GM04504 (cell line): Measurements from ENCODE around the gene DNAJC24.

ENCODE experiments used
- DNase-seq: peaks from one replicate; pipeline ENCODE4 v3.0.0-alpha.2; 2012; ENCODE audit warnings: low read depth

The DNAJC24 gene

GRCh38 chr11:31415435-31415834 lies 45.8 kb downstream of the DNAJC24 start:
- no peak for DNase-seq

- no peak for DNase-seq
These were observed 47.7 kb downstream of the DNAJC24 start for GRCh38 chr11:31417357-31417756.

- DNase-seq: no peak
These were observed 48.2 kb downstream of the DNAJC24 start for GRCh38 chr11:31417816-31418215.

DNA sequence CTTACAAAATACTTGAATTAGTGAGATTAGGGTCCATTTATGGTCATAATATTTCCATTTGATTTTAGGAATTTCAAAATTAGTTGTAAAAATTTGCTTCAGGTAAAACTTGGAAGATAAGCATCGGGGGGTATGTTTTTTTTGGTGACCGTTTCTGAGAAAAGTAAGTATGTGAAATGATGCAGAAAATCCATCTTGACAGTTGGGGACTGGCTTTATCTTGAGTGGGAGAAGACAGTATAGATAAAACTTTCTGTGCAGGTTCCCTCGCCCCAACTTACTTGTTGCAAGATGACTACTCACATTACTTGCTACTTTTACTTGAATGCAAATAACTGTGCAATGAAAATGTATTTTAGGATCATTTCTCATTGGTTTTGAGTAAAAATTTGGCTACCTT lies 49.5 kb downstream of the DNAJC24 start:
- no peak for DNase-seq

- no peak for DNase-seq
These were observed 50.0 kb downstream of the DNAJC24 start for GRCh38 chr11:31419669-31420068.

GRCh38 chr11:31421820-31422219 lies 52.2 kb downstream of the DNAJC24 start:
- DNase-seq: no peak

DNA sequence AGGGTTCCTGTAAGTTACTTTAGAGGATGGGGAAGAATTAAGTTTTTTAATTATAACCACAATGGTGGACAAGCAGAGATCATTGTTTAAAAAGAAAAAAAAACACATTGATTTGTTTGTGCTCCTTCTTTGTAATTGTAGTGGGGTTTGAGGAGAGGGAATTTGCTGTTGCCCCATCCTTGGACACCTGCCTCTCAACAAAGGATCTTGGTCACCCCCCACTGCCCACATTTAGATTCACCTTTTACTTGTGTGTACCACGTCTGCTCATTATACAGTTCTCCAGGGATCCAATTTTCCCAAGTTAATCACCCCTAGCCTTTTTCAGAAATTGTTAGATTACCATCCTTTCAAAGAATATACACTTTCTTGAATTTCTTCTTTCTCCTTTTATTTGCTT lies 53.0 kb downstream of the DNAJC24 start:
- DNase-seq: no peak

GRCh38 chr11:31424652-31425051 lies 55.0 kb downstream of the DNAJC24 start:
- DNase-seq: no peak

- no peak for DNase-seq
These were observed 64.2 kb downstream of the DNAJC24 start for GRCh38 chr11:31433851-31434250.

DNA sequence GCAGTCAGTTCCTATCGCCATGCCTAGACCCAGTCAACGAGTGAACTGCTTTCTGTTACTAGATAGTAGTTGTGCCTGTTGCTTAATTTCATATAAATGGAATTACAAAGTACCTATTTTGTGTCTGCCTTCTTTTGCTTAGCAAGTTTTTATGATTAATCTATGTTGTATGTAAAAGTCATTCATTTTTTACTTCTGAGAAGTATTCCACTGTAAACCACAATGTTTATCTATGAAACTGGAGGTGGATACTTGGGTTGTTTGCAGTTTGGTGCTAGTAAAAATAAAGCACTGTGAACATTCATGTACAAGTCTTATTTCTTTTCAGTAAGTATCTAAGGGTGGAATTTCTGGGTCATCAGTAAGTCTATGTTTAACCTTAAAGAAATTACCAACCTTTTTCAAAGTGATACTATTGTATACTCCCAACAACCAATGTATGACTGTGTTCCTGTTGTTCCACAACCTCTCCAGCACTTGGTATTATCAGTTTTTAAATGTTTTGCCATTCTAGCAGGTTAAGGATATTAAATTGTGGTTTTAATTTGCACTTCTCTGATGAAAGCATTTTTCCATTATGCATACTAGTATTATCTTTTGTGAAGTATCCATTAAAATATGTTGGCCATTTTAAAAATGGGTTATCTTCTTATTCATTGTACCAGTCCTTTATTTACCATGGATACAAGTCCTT lies 68.2 kb downstream of the DNAJC24 start:
- no peak for DNase-seq

- DNase-seq: no peak
These were observed 71.6 kb downstream of the DNAJC24 start for GRCh38 chr11:31441296-31441695.

DNA sequence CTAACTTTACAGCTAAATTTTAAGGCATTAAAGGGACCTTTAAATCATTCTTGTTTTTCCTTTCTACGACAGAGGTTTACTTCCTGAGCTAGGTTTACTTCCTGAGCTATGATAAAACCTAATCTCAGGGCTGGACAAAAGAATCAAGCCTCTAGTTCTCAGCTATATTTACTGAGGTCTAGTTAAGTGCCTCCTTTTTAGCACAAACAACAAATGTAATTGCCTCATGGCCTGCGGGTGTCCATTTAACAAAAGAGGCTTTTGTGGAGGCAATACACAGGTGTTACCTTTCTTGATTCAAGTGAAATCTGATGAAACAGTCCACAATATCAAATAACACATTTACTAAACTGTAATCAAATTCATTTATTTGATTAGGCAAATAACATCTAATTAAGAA lies 72.4 kb downstream of the DNAJC24 start:
- no peak for DNase-seq

- DNase-seq: no peak
These were observed 74.1 kb downstream of the DNAJC24 start for GRCh38 chr11:31443802-31444201.

DNA sequence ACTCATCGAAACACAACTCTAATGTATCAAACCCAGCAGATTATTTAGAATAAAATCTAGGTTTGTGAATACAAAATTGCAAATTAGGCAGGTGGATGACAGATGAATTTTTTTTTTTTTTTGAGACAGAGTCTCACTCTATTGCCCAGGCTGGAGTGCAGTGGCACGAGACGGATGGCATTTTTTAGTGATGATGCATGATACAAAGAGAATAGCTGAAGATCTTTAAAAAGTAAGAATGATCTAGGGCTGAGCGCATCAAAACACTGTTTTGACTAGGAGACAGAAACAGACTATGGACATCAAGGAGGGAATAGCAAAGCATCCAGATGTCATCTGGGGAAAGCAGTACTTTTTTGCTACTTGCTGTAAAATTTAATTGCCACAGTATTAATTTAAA lies 76.0 kb downstream of the DNAJC24 start:
- DNase-seq: no peak

DNA sequence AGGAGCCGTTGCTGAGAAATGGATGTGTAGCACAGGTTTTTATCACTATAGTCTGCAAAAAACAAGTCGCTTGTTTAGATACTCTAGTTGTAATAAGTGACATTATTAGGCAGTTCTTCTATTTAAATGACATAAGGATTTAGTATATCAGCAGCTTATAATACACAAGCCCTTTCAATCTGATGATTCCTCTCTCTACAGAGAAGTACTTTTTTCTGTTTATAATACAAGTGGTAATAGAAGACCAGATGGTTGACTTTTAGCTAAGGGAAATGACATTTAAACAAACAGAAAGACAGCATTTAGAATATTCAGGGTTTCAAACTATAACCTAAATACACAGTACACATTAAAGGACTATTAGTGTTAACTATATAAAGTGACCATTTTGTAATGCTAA lies 79.4 kb downstream of the DNAJC24 start:
- DNase-seq: no peak

DNA sequence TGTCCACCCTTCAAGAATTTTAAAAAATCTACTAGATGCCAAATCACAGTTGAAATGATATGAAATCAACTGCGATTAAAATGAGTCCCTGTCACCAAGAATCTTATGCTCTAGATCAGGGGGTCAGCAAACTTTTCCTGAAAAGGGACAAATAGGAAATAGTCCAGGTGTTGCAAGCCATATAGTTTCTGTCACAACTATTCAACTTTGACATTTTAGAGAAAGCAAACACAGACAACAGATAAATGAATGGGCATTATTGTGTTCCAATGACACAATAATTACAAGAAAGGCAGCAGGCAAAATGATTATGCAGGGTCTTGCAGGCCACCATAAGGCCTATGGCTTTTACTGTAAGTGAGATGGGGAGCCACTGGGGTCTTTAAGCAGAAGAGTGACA lies 81.2 kb downstream of the DNAJC24 start:
- DNase-seq: no peak

GRCh38 chr11:31455177-31455576 lies 85.5 kb downstream of the DNAJC24 start:
- no peak for DNase-seq

DNA sequence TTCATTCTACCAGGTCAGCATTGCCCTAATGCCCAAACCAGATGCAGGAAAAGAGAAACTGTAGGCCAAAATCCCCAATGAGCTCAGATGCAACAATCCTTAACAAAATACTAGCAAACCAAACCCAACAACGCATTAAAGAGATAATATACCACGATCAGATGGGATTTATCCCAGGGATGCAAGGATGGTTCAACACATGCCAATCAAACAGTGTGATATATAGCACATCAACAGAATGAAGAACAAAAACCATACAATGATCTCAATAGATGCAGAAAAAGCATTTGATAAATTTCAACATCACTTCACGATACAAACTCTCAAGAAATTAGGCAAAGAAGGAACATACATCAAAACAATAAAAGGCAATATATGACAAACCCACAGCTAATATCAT lies 94.8 kb downstream of the DNAJC24 start:
- no peak for DNase-seq

DNA sequence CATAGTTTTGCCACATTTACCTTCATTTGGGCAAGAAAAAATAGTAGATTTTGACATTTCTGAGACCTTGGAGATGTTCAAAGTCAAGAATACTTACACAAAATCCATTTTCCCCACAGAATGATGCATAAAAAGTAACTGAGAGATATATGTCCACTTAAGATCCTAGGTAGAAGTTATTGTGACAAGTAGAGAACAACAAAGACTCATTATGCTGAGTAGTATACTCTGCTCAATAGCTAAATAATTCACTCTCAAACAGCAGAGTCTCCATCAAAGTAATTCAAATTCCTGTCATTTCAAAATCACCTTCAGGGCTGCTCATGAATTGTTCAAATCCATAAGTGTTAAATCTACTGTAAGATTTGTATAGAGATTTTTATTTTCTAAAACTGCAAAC lies 104.4 kb downstream of the DNAJC24 start:
- no peak for DNase-seq

DNA sequence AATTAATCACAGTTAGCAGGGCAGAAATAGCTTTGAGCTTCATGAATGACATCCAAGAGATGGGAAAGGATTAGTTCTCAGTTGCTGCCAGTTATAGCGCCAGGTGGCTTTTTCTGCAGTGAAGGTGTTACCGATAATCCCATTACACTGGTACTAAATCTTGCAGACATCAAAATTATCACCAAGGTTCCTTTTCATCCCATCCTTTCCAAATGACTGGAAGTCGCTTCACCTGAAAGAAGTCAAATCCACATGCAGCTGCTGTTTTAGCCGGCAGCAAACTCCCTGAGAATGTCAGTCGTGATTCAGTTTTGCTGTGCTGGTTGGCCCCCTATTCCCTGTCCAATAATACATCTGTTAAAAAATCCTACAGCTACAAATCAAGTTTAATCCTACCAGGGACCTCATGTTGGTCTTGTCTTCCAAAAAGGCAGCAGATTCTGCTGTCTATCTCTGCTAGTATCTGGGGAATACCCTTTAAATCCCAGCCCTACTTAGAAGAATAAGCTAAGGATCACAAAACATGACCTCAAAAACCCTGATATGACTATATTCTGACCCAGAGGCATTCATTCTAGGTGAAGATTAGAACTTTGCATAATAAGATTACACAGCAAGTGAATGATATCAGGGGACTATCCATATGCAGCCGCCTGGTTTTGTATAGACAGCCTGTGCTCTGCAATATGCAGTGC lies 108.0 kb downstream of the DNAJC24 start:
- no peak for DNase-seq

- no peak for DNase-seq
These were observed 108.5 kb downstream of the DNAJC24 start for GRCh38 chr11:31478223-31478590.

DNA sequence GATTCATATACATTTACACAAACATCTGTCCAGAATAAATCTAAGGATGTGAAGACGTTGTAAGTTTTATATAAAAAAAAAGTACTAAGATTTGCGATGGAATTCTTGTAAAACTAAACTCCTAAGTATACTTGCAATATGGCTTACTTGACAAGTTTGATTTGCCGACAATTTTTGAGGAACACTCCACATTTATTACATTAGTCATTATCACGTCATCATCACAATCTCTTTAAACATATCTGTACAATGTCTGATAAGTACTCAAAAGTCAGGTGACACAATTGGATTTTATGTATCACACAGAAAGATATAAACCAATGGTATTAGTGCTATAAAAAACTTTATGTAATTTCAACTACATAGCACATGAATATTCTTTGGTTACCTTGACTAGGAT lies 109.4 kb downstream of the DNAJC24 start:
- DNase-seq: no peak

GRCh38 chr11:31480930-31481329 lies 111.3 kb downstream of the DNAJC24 start:
- DNase-seq: no peak
